SJCRH30 (cell line): ENCODE results near the gene SLC30A7. TPM values are rescaled to one million over a fixed set of nuclear protein-coding genes. Genes with fewer than 3 reads are reported as not detected.

Experiments used
- DNase-seq, 2 experiments: peaks; one replicate each; pipeline ENCODE4 v3.0.0-alpha.2; 2015 to 2020
- H3K27ac ChIP-seq: fragments of 250-450 bp; sonication (Bioruptor Pico); 2 replicates; pipeline ENCODE4 v1.5.1; 2020; ENCODE audit warnings: mild to moderate bottlenecking, moderate library complexity
- H3K27me3 ChIP-seq: fragments of 250-450 bp; sonication (Bioruptor Pico); 2 replicates; pipeline ENCODE4 v1.5.1; 2020; ENCODE audit warnings: mild to moderate bottlenecking, moderate library complexity
- H3K36me3 ChIP-seq: fragments of 250-450 bp; sonication (Bioruptor Pico); 2 replicates; pipeline ENCODE4 v1.5.1; 2020; ENCODE audit warnings: mild to moderate bottlenecking, moderate library complexity
- H3K4me1 ChIP-seq: fragments of 250-450 bp; sonication (Bioruptor Pico); 2 replicates; pipeline ENCODE4 v1.5.1; 2020; ENCODE audit warnings: mild to moderate bottlenecking, moderate library complexity
- H3K4me3 ChIP-seq: fragments of 250-450 bp; sonication (Bioruptor Pico); 2 replicates; pipeline ENCODE4 v1.5.1; 2020; ENCODE audit warnings: mild to moderate bottlenecking, moderate library complexity
- H3K9me3 ChIP-seq: fragments of 250-450 bp; sonication (Bioruptor Pico); replicated peaks from 2 replicates; pipeline ENCODE4 v1.5.1; 2020; ENCODE audit warnings: mild to moderate bottlenecking, moderate library complexity
- total RNA-seq: library from RNA; depleted of rRNA; stranded (reverse); fragments of >200 nt; shearing (Covaris generic); gene quantifications from 2 replicates; pipeline ENCODE4 v1.2.3, GENCODE V29; 2014

The SLC30A7 gene
- total RNA-seq, 1 experiment from 2014 or later: 28.8 TPM

DNA sequence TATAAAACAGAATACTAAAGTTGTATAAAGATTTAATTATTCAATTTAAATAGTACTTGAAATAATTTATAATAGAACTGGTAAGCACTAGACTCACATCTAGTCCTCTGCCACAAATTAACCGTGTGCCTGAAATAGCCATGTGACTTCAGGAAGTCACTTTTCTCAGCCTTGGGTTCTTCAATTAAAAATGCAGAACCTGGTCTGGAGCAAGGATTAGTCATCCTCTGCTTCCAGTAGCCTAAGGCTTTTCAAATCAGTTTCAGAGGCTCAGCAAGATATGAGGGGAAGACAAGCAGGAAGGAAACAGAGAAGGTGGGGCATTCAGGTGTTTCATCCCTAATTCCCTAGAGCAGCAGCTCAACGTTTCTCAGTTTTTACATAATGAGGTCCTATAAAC lies 106.7 kb downstream of the SLC30A7 start:
- H3K4me3 ChIP-seq: no peak overlapping the region
- no peak overlapping the region for H3K27ac ChIP-seq
- H3K4me1 ChIP-seq: peaks cover 15% of the 10 kb centered on the region; the same call in 1 of the 2 replicates
- H3K36me3 ChIP-seq: peaks cover 15% of the 10 kb centered on the region
- no peaks in the 10 kb centered on the region for H3K27me3 ChIP-seq
- peak in 1 of 2 experiments; percentile 24 for DNase-seq
- no peaks in the 10 kb centered on the region for H3K9me3 ChIP-seq

DNA sequence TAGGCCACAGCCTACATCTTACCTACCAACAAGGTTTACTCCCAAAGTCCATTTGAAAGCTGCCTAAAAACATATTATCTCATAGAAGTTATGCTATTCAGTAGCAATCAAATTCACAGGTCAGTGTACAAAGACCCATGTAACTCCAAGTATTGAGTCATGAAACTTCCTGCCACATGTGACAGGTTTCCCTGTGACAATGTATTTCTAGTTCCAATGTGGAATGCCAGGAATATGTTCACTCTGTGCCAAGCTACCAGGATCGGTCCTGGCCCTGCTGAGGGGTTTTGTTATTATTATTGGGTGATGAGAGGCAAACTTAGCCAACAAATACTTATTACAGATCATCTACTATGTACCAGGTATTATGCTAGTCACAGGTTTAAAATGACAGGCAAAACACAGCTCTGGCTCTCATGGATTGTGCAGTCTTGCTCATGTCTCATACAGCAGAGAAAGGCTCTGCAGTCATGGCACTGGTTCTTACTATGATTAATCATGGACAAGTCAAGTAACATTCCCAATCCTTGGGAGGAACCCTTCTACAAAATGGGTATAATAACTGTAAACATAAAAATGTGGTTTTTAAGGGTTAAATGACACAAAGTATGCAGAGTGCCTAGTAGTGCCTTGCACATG lies 107.2 kb downstream of the SLC30A7 start:
- no peak for DNase-seq
- Histone ChIP-seq H3K9me3 (no peaks in the 10 kb centered on the region), H3K36me3 (peaks cover 12% of the 10 kb centered on the region), H3K4me1 (peaks cover 15% of the 10 kb centered on the region), H3K27me3 (no peaks in the 10 kb centered on the region), H3K4me3 (no peak overlapping the region), H3K27ac (no peak overlapping the region)

- H3K36me3 ChIP-seq: peaks cover 13% of the 10 kb centered on the region
- DNase-seq: no peak
- no peaks in the 10 kb centered on the region for H3K27me3 ChIP-seq
- H3K27ac ChIP-seq: no peak overlapping the region
- H3K4me1 ChIP-seq: peaks cover 15% of the 10 kb centered on the region
- no peaks in the 10 kb centered on the region for H3K9me3 ChIP-seq
- H3K4me3 ChIP-seq: no peak overlapping the region
These were observed 108.2 kb downstream of the SLC30A7 start for GRCh38 chr1:101004061-101004460.

GRCh38 chr1:101004670-101005069 lies 108.8 kb downstream of the SLC30A7 start:
- no peak for DNase-seq
- Histone ChIP-seq H3K27ac (no peak overlapping the region), H3K4me1 (peaks cover 15% of the 10 kb centered on the region), H3K36me3 (peaks cover 18% of the 10 kb centered on the region), H3K27me3 (no peaks in the 10 kb centered on the region), H3K4me3 (no peak overlapping the region), H3K9me3 (no peaks in the 10 kb centered on the region)

- H3K4me1 ChIP-seq: peaks cover 15% of the 10 kb centered on the region
- H3K36me3 ChIP-seq: peaks cover 18% of the 10 kb centered on the region
- no peak overlapping the region for H3K27ac ChIP-seq
- no peaks in the 10 kb centered on the region for H3K9me3 ChIP-seq
- DNase-seq: no peak
- no peak overlapping the region for H3K4me3 ChIP-seq
- H3K27me3 ChIP-seq: no peaks in the 10 kb centered on the region
These were observed 109.3 kb downstream of the SLC30A7 start for GRCh38 chr1:101005183-101005582.

DNA sequence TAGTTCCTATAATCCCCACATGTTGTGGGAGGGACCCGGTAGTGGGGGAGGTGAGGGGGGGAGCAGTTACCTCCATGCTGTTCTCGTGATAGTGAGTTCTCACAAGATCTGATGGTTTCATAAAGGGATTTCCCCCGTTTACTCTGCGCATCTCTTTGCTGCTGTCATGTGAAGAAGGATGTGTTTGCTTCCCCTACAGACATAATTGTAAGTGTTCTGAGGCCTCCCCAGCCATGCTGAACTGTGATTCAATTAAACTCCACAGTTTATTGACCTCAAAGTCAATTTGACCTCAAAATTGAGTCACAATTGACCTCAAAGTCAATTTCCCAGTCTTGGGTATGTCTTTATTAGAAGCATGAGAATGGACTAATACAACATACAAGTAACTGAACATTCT lies 110.0 kb downstream of the SLC30A7 start:
- Histone ChIP-seq H3K4me3 (no peak overlapping the region), H3K36me3 (peaks cover 15% of the 10 kb centered on the region; the same call in 1 of the 2 replicates), H3K27me3 (no peaks in the 10 kb centered on the region), H3K4me1 (peaks cover 15% of the 10 kb centered on the region), H3K9me3 (no peaks in the 10 kb centered on the region), H3K27ac (no peak overlapping the region)
- no peak for DNase-seq

DNA sequence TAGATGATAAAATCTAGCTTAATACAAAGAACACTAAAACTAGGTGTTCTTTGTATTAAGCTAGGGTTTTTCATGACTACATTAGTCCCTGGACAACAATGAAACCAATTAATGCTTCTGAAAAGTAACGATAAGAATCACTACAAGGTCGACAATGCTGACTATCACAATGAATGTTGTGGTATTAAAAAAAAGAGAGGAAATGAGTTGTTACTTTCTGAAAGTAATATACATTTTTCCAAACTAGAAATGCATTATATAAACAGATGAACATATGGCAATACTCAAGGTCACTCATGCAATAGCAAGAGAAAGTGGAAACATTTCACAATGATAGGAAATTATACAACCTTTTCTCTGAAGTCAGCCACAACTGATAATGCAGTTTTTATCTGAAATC lies 110.7 kb downstream of the SLC30A7 start:
- peaks cover 15% of the 10 kb centered on the region for H3K4me1 ChIP-seq
- H3K27ac ChIP-seq: no peak overlapping the region
- no peak overlapping the region for H3K4me3 ChIP-seq
- no peak for DNase-seq
- peaks cover 13% of the 10 kb centered on the region; the same call in 1 of the 2 replicates for H3K36me3 ChIP-seq
- no peaks in the 10 kb centered on the region for H3K9me3 ChIP-seq
- H3K27me3 ChIP-seq: no peaks in the 10 kb centered on the region

DNA sequence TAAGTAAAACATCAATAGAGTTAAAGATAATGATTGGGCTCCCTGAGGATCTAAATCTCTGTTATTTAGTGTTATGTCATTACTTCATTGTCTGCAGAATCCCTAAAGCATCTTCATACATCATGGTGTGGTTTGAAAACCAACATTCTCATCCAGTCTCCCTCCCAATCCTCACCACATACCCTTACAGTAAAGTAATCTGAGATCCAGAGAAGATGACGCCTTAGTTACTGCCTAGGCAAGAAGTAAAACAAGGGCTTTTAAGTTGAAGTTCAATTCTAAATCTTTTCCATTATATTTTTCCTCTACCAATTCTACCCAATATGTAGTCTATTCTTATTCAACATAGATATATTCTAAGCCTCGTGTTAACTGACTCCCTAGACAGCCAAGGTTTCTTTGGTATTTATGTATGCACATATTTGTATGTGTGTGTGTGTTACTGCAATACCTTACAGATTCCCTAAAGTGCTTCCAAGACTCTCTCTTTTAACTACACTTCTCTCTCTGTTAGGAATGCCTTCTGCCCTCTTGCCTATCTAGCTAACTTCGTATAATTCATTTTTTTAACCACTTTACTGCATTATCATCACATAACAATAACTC lies 112.4 kb downstream of the SLC30A7 start:
- no peaks in the 10 kb centered on the region for H3K27me3 ChIP-seq
- DNase-seq: no peak
- no peak overlapping the region for H3K4me3 ChIP-seq
- peaks cover 25% of the 10 kb centered on the region for H3K36me3 ChIP-seq
- H3K9me3 ChIP-seq: no peaks in the 10 kb centered on the region
- H3K27ac ChIP-seq: no peak overlapping the region
- H3K4me1 ChIP-seq: no peaks in the 10 kb centered on the region; the same call in 1 of the 2 replicates

- Histone ChIP-seq H3K27ac (no peak overlapping the region), H3K9me3 (no peaks in the 10 kb centered on the region), H3K36me3 (peaks cover 32% of the 10 kb centered on the region), H3K27me3 (no peaks in the 10 kb centered on the region), H3K4me3 (no peak overlapping the region), H3K4me1 (no peaks in the 10 kb centered on the region)
- DNase-seq: no peak
These were observed 117.9 kb downstream of the SLC30A7 start for GRCh38 chr1:101013776-101014175.

GRCh38 chr1:101017448-101017847 lies 121.6 kb downstream of the SLC30A7 start:
- DNase-seq: no peak
- Histone ChIP-seq H3K4me1 (0 out of 2 replicates have a peak, but pooled peaks cover 2% of the 10 kb centered on the region), H3K27ac (no peak overlapping the region), H3K36me3 (peaks cover 25% of the 10 kb centered on the region), H3K9me3 (no peaks in the 10 kb centered on the region), H3K4me3 (no peak overlapping the region), H3K27me3 (no peaks in the 10 kb centered on the region)

DNA sequence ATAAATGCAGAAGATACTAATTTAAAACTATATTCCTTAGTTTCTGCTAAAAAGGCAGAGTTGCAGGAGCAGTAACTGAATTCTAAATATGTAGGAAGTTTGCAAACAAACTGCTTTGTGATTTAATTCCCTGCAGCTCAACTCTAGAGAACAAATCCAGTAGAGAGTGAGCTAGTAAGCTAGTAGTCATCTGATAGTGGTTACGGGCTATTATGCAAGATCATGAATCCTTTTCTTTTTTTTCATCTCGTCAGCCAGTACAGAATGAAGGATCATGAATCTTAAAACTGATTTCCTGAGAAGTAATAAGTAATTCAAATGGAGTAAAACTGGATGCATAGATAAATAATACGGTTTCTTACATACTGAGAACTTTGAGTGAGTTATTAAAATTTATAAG lies 126.4 kb downstream of the SLC30A7 start:
- no peak overlapping the region for H3K27ac ChIP-seq
- peaks cover 21% of the 10 kb centered on the region for H3K36me3 ChIP-seq
- H3K27me3 ChIP-seq: no peaks in the 10 kb centered on the region
- H3K4me3 ChIP-seq: no peak overlapping the region
- H3K4me1 ChIP-seq: peaks cover 10% of the 10 kb centered on the region
- DNase-seq: no peak
- H3K9me3 ChIP-seq: no peaks in the 10 kb centered on the region

DNA sequence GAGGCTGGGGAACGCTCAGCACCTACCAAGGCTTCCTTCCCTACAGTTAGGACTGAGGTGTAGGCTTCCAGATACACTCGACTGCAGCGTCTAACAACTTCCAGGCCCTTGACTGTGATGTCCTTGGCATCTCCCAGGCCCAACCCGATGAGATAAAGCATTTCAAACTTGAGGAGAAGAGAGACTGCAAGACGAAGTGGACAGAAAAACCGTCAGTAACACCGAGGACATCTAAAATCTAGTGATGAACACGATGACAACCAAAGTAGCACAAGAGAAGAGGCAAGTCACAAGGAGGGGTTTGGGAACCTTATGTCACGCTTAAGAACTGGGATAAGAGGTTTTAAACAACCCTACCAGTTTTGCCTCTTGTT lies 129.4 kb downstream of the SLC30A7 start:
- H3K9me3 ChIP-seq: no peaks in the 10 kb centered on the region
- peaks cover 5% of the 10 kb centered on the region; the same call in 1 of the 2 replicates for H3K36me3 ChIP-seq
- H3K4me1 ChIP-seq: peaks cover 10% of the 10 kb centered on the region
- H3K4me3 ChIP-seq: peak overlapping the region; percentile 68
- no peaks in the 10 kb centered on the region for H3K27me3 ChIP-seq
- peak overlapping the region; percentile 89 for H3K27ac ChIP-seq
- DNase-seq: peak in 1 of 2 experiments; percentile 22

DNA sequence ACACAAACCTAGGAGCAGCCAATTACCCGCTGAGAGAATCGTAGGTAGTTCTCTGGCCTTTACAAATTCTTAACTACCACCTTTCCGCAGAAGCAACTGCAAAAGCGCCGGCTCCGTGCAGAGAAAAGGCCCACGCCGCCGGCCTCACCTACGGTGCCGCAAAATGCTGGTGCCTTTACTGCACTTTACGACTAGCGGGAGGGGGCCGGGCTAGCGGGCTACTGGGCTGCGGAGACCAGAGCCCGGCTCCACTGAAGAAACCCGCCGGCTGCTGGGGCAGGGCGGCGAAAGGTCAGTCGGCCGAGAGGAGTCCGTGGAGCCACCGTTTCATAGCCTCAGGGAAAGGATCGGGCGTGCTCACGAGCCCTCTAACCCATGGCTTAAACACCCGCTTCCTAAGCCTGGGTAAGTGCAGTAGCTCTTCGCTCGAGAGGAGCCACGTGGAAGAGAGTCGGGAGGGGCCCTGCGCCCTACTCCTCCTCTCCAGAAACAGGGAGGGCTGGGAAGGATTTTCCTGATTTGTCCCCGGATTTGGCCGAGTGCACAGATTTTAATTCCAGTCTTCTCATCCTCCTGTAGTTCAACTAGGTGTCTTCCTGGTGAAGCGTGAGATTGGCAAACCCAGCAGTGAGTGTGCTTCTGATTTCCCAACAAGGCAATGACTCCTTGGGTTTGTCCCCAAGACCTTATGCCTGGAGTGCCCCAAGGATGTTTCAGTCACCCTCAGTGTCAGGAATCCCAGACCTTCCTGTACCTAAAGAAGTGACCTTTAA lies 130.0 kb downstream of the SLC30A7 start, which contains the start of gene DPH5:
DPH5 (minus strand) TSS at position 128 of the 773 bp plus-strand sequence. CDS start 341 bp downstream, outside the sequence.
- Histone ChIP-seq H3K4me3 (peak within 1 kb of the TSS; percentile 68), H3K27me3 (no peaks in the 10 kb centered on the region), H3K9me3 (no peaks in the 10 kb centered on the region), H3K36me3 (peaks cover 5% of the 10 kb centered on the region; the same call in 1 of the 2 replicates), H3K27ac (peak within 1 kb of the TSS; percentile 89), H3K4me1 (peaks cover 10% of the 10 kb centered on the region)
- DNase-seq: peak; percentile 94 to 95

GRCh38 chr1:101026430-101026788 lies 130.5 kb downstream of the SLC30A7 start:
- Histone ChIP-seq H3K4me1 (peaks cover 10% of the 10 kb centered on the region), H3K36me3 (peaks cover 5% of the 10 kb centered on the region; the same call in 1 of the 2 replicates), H3K27me3 (no peaks in the 10 kb centered on the region), H3K9me3 (no peaks in the 10 kb centered on the region), H3K4me3 (peak overlapping the region; percentile 68), H3K27ac (peak overlapping the region; percentile 89)
- peak; percentile 25 to 61 for DNase-seq

- H3K36me3 ChIP-seq: peaks cover 5% of the 10 kb centered on the region; the same call in 1 of the 2 replicates
- no peak overlapping the region for H3K27ac ChIP-seq
These were observed 131.4 kb downstream of the SLC30A7 start for GRCh38 chr1:101027194-101027772.

More at GRCh38 chr1:101027194-101027772, 131.4 kb downstream of the SLC30A7 start:
- Histone ChIP-seq H3K9me3 (no peaks in the 10 kb centered on the region), H3K27me3 (no peaks in the 10 kb centered on the region), H3K4me3 (no peak overlapping the region), H3K4me1 (peaks cover 7% of the 10 kb centered on the region)
- DNase-seq: no peak
